Endodermal cell (in vitro differentiated cells): ENCODE measurements around the gene SETX. TPM values are rescaled to one million over a fixed set of nuclear protein-coding genes. Genes with fewer than 3 reads are reported as not detected.

Experiments used
- DNase-seq: peaks from one replicate; pipeline ENCODE4 v3.0.0-alpha.2; 2017
- H3K27ac ChIP-seq: 2 replicates; pipeline ENCODE4 v1.5.1; 2013; ENCODE audit warnings: mild to moderate bottlenecking, low read depth, low read length, moderate library complexity
- H3K27me3 ChIP-seq: 2 replicates; pipeline ENCODE4 v1.6.1; 2013; ENCODE audit warnings: mild to moderate bottlenecking, low read length, moderate library complexity; ENCODE audit not compliant: insufficient read depth, control insufficient read depth, poor library complexity, severe bottlenecking
- H3K36me3 ChIP-seq: 2 replicates; pipeline ENCODE4 v1.7.0; 2013; ENCODE audit warnings: mild to moderate bottlenecking, low read length, moderate library complexity; ENCODE audit not compliant: control insufficient read depth, insufficient read depth
- H3K4me1 ChIP-seq: one replicate; pipeline ENCODE4 v1.7.0; 2013; ENCODE audit warnings: low read length; ENCODE audit not compliant: control insufficient read depth, insufficient read depth
- H3K4me3 ChIP-seq: 2 replicates; pipeline ENCODE4 v1.5.1; 2013; ENCODE audit warnings: mild to moderate bottlenecking, low read length, moderate library complexity
- H3K9ac ChIP-seq: 2 replicates; pipeline ENCODE4 v1.6.1; 2013; ENCODE audit warnings: mild to moderate bottlenecking, low read length, moderate library complexity; ENCODE audit not compliant: poor library complexity, severe bottlenecking; ENCODE audit errors: extremely low read depth
- H3K9me3 ChIP-seq: 2 replicates; pipeline ENCODE4 v1.6.1; 2013; ENCODE audit warnings: mild to moderate bottlenecking, low read length, moderate library complexity; ENCODE audit not compliant: control insufficient read depth
- H3K27ac Mint-ChIP-seq: 2 replicates; pipeline ENCODE4 v1.8.0; 2020; ENCODE audit warnings: mixed read lengths
- H3K27me3 Mint-ChIP-seq: 2 replicates; pipeline ENCODE4 v1.8.0; 2021; ENCODE audit warnings: mild to moderate bottlenecking, mixed read lengths; ENCODE audit not compliant: insufficient read depth
- H3K36me3 Mint-ChIP-seq: 2 replicates; pipeline ENCODE4 v1.8.0; 2020; ENCODE audit warnings: low read depth, mixed read lengths
- H3K4me1 Mint-ChIP-seq: 2 replicates; pipeline ENCODE4 v1.8.0; 2020; ENCODE audit warnings: mixed read lengths
- H3K4me3 Mint-ChIP-seq: 2 replicates; pipeline ENCODE4 v1.8.0; 2020; ENCODE audit warnings: mild to moderate bottlenecking, moderate library complexity, mixed read lengths
- H3K9me3 Mint-ChIP-seq: 2 replicates; pipeline ENCODE4 v1.8.0; 2020; ENCODE audit warnings: mild to moderate bottlenecking, mixed read lengths
- CTCF ChIP-seq: fragments of 200-600 bp; sonication (generic); conservative IDR thresholded peaks from 2 replicates; pipeline ENCODE4 v1.5.0; 2021; ENCODE audit warnings: antibody characterized with exemption, mild to moderate bottlenecking
- WGBS, 2 experiments: methylation state at CpG; one replicate each; pipeline versions ENCODE4 v1.1.5 to v1.1.7; 2013; ENCODE audit warnings: missing lambda C conversion rate in 2 of 2, mixed read lengths in 1 of 2; ENCODE audit not compliant: insufficient coverage in 1 of 2, insufficient read length in 1 of 2; 5-methylcytosine and 5-hydroxymethylcytosine counted together
- total RNA-seq, 2 donors: library from RNA; stranded (reverse); fragmentation: NEBNext Ultra II Directional in 1 of 2; extraction: Animal tissue kit (Norgen Biotek cat#: 25700) in 1 of 2; gene quantifications; 2 replicates in 1 of 2; 3 replicates in 1 of 2; pipeline ENCODE4 v1.2.1, GENCODE V29; 2021

SETX gene
- total RNA-seq, 2 donors from 2014 or later: 40.0 to 53.3 TPM

- no peaks in the 10 kb centered on the region for H3K27me3 Mint-ChIP-seq
- H3K9me3 Mint-ChIP-seq: no peaks in the 10 kb centered on the region
- DNase-seq: no peak
- Histone ChIP-seq H3K27me3 (no peaks in the 10 kb centered on the region), H3K4me1 (no peaks in the 10 kb centered on the region), H3K9me3 (peaks cover 27% of the 10 kb centered on the region), H3K9ac (no peak overlapping the region), H3K27ac (no peak overlapping the region), H3K36me3 (peaks cover 94% of the 10 kb centered on the region), H3K4me3 (no peak overlapping the region)
- H3K27ac Mint-ChIP-seq: no peak overlapping the region
- peaks cover 89% of the 10 kb centered on the region for H3K36me3 Mint-ChIP-seq
- H3K4me1 Mint-ChIP-seq: peaks cover 7% of the 10 kb centered on the region
- 95 to 96% methylated on average over 4 of the region's 4 CpGs for WGBS, 2 experiments
- H3K4me3 Mint-ChIP-seq: no peak overlapping the region
- no peak for TF ChIP-seq CTCF
These were observed 26.2 kb downstream of the SETX start for GRCh38 chr9:132328580-132328979.

GRCh38 chr9:132327537-132327936 is 27.2 kb downstream of the SETX start:
- no peak overlapping the region for H3K4me3 Mint-ChIP-seq
- H3K36me3 ChIP-seq: peaks cover 96% of the 10 kb centered on the region
- no peak overlapping the region for H3K27ac ChIP-seq
- H3K27me3 ChIP-seq: no peaks in the 10 kb centered on the region
- no peak overlapping the region for H3K4me3 ChIP-seq
- DNase-seq: no peak
- H3K9me3 Mint-ChIP-seq: no peaks in the 10 kb centered on the region
- no peak overlapping the region for H3K27ac Mint-ChIP-seq
- 94 to 98% methylated on average over 6 of the region's 6 CpGs for WGBS, 2 experiments
- no peaks in the 10 kb centered on the region for H3K4me1 ChIP-seq
- peaks cover 31% of the 10 kb centered on the region for H3K9me3 ChIP-seq
- H3K9ac ChIP-seq: no peak overlapping the region
- H3K27me3 Mint-ChIP-seq: no peaks in the 10 kb centered on the region
- peaks cover 90% of the 10 kb centered on the region for H3K36me3 Mint-ChIP-seq
- H3K4me1 Mint-ChIP-seq: peaks cover 7% of the 10 kb centered on the region
- TF ChIP-seq CTCF: no peak

GRCh38 chr9:132324425-132324824 is 30.4 kb downstream of the SETX start:
- no peak overlapping the region for H3K4me3 ChIP-seq
- no peaks in the 10 kb centered on the region for H3K4me1 ChIP-seq
- DNase-seq: no peak
- H3K4me1 Mint-ChIP-seq: peaks cover 19% of the 10 kb centered on the region
- H3K27me3 Mint-ChIP-seq: no peaks in the 10 kb centered on the region
- H3K27ac ChIP-seq: no peak overlapping the region
- no peak for TF ChIP-seq CTCF
- H3K9me3 Mint-ChIP-seq: no peaks in the 10 kb centered on the region
- peaks cover 72% of the 10 kb centered on the region for H3K36me3 Mint-ChIP-seq
- WGBS, 2 experiments: 83% methylated on average over 1 of the region's 1 CpG; no CpG with 5 or more reads in 1 of the 2 experiments
- peaks cover 75% of the 10 kb centered on the region for H3K36me3 ChIP-seq
- no peaks in the 10 kb centered on the region for H3K27me3 ChIP-seq
- peaks cover 21% of the 10 kb centered on the region for H3K9me3 ChIP-seq
- H3K4me3 Mint-ChIP-seq: no peak overlapping the region
- H3K27ac Mint-ChIP-seq: peak overlapping the region; percentile 69
- no peak overlapping the region for H3K9ac ChIP-seq
